ENCODE results near the gene PANK4.

DNA sequence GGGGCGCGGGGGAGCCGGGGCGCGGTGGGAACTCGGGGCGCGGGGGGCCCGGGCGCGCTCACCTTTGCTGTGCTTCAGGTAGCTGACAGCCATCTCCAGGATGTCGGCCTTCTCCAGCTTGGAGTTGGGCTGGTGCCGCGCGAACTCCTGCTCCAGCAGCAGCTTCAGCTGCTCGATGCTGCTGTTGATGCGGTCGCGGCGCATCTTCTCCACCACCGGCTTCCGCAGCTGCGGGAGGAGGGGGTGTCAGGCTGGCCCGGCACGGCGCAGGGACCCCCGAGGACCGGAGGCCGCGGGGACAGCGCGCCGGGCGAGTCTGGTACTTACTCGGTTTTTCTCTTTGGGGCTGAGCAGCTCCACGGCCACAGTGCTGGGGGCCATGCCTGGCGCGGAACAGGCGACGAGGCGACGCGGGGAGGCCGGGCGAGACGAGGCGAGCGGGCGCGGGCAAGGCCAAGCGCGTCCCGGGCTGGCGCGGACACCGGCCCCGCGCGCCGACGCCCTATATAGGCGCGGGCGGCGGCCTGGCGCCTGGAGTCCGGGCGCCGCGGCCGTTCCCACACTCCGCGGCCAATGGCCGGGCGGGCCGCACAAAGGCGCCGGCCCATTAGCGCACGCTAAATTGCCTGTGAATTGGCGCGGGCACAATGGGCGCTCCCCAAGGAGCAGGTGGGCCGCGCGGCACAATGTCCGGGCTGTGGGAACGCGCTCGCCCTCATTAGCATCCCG lies 3.6 kb upstream of the PANK4 start, which contains the start of gene HES5:
- TF ChIP-seq, protein P1, sequence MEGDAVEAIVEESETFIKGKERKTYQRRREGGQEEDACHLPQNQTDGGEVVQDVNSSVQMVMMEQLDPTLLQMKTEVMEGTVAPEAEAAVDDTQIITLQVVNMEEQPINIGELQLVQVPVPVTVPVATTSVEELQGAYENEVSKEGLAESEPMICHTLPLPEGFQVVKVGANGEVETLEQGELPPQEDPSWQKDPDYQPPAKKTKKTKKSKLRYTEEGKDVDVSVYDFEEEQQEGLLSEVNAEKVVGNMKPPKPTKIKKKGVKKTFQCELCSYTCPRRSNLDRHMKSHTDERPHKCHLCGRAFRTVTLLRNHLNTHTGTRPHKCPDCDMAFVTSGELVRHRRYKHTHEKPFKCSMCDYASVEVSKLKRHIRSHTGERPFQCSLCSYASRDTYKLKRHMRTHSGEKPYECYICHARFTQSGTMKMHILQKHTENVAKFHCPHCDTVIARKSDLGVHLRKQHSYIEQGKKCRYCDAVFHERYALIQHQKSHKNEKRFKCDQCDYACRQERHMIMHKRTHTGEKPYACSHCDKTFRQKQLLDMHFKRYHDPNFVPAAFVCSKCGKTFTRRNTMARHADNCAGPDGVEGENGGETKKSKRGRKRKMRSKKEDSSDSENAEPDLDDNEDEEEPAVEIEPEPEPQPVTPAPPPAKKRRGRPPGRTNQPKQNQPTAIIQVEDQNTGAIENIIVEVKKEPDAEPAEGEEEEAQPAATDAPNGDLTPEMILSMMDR (IDR thresholded peaks at IDR 0.05), result no peak
- TF ChIP-seq POLR2A (IDR thresholded peaks at IDR 0.05), result no peak

Data from testis (tissue), 2 donors.